Fibroblast of lung (primary cell): ENCODE results near the gene FOXD1. TPM values are rescaled to one million over a fixed set of nuclear protein-coding genes. Genes with fewer than 3 reads are reported as not detected.

Source experiments
- DNase-seq, 2 donors: peaks; one replicate each; pipeline versions ENCODE4 v3.0.0 to v3.0.0-alpha.2; 2010; ENCODE audit warnings: low read depth in 2 of 2
- H2AFZ ChIP-seq: 2 replicates; pipeline ENCODE4 v1.5.1; 2012; ENCODE audit warnings: low read length, control low read depth, inconsistent platforms
- H3K27ac ChIP-seq: 2 replicates; pipeline ENCODE4 v1.5.1; 2011; ENCODE audit warnings: low read length, control low read depth; ENCODE audit not compliant: insufficient read depth
- H3K27me3 ChIP-seq: 2 replicates; pipeline ENCODE4 v1.5.1; 2011; ENCODE audit warnings: mild to moderate bottlenecking, low read length; ENCODE audit not compliant: control insufficient read depth, insufficient read depth
- H3K36me3 ChIP-seq: 2 replicates; pipeline ENCODE4 v1.5.1; 2011; ENCODE audit warnings: low read length; ENCODE audit not compliant: control insufficient read depth, insufficient read depth
- H3K4me1 ChIP-seq: 2 replicates; pipeline ENCODE4 v1.5.1; 2011; ENCODE audit warnings: low read length; ENCODE audit not compliant: control insufficient read depth, insufficient read depth; ENCODE audit errors: extremely low read depth
- H3K4me2 ChIP-seq: 2 replicates; pipeline ENCODE4 v1.5.1; 2011; ENCODE audit warnings: low read length, control low read depth; ENCODE audit not compliant: insufficient read depth; ENCODE audit errors: extremely low read depth
- H3K4me3 ChIP-seq, 4 experiments: fragments of 200-600 bp in 1 of 4; sonication (generic) in 1 of 4; replicated peaks in 1 of 4; 2 replicates each; pipeline ENCODE4 v1.5.1; 2011 to 2016; ENCODE audit warnings: low read length in 4 of 4, low read depth in 3 of 4, mild to moderate bottlenecking in 3 of 4, control low read depth in 2 of 4, inconsistent platforms in 1 of 4, mixed read lengths in 1 of 4; ENCODE audit not compliant: insufficient read depth in 1 of 4; ENCODE audit errors: control extremely low read depth in 1 of 4
- H3K79me2 ChIP-seq: 2 replicates; pipeline ENCODE4 v1.5.1; 2012; ENCODE audit warnings: mild to moderate bottlenecking, low read length, inconsistent platforms; ENCODE audit not compliant: control insufficient read depth, insufficient read depth
- H3K9ac ChIP-seq: 2 replicates; pipeline ENCODE4 v1.5.1; 2011; ENCODE audit warnings: mild to moderate bottlenecking, low read length, control low read depth; ENCODE audit not compliant: insufficient read depth
- H3K9me3 ChIP-seq: 2 replicates; pipeline ENCODE4 v1.5.1; 2012; ENCODE audit warnings: low read depth, low read length; ENCODE audit not compliant: control insufficient read depth, insufficient read depth
- H4K20me1 ChIP-seq: 2 replicates; pipeline ENCODE4 v1.5.1; 2011; ENCODE audit warnings: low read length; ENCODE audit not compliant: control insufficient read depth, insufficient read depth; ENCODE audit errors: extremely low read depth
- EZH2 ChIP-seq: IDR thresholded peaks from 2 replicates; pipeline ENCODE4 v1.5.1; 2012; ENCODE audit warnings: low read length, control low read depth, mild to moderate bottlenecking; ENCODE audit errors: missing control alignments
- polyA plus RNA-seq, 2 donors: library from polyadenylated mRNA; depleted of rRNA in 1 of 2; stranded (reverse) in 1 of 2; unstranded in 1 of 2; fragments of >200 nt; gene quantifications; 2 replicates each; pipeline ENCODE4 v1.2.1, GENCODE V29; 2011 to 2012; ENCODE audit warnings: missing spikeins in 1 of 2
- total RNA-seq: library from RNA; depleted of rRNA; stranded (reverse); fragments of >200 nt; gene quantifications from 2 replicates; pipeline ENCODE4 v1.2.1, GENCODE V29; 2014
- TF ChIP-seq, protein P1 (sequence below), 2 donors: IDR thresholded peaks in 1 of 2; conservative IDR thresholded peaks in 1 of 2; 1 replicate in 1 of 2; 2 replicates in 1 of 2; pipeline ENCODE4 v1.5.1; 2011 to 2012; ENCODE audit warnings: low read length in 2 of 2, control low read depth in 1 of 2, inconsistent platforms in 1 of 2, low read depth in 1 of 2, mild to moderate bottlenecking in 1 of 2

FOXD1 gene
- total and polyA plus RNA-seq, 2 donors (not counting 1 experiment from before 2014, with no cell fraction given), result 1.5 to 8.7 TPM

DNA sequence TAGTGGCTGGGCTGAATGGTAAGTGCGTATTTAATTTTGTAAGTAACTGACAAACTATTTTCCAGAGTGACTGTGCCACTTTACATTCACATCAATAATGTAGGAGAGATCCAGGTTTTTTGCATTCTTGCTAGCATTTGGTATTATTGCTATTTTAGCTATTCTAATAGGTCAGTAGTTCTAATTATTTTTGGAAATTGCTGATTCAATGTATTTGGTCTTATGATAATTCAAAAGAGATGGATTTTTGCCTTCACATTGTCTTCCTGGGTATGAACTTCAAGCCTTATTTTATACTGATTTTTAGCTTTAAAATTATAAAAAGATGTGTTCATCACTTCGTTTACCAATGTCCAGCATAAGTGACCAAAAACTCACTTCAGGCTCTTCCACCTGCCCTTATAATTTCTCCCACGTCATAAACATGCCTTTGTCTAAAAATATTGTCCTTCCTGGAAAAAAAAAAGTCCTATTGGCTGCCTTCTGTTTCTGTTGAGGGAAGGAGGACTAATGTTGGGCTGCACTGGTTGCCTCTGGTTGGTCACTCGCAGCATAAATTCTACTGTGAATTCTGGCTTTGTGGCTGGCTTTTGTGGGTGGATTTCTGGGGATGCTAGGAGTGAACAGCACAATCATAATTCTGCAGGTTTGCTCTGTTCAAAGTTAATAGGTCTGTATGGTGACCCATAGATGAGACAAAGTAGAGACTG lies 15.2 kb downstream of the FOXD1 start:
- no peak overlapping the region for H3K27ac ChIP-seq
- H2AFZ ChIP-seq, result no peak overlapping the region
- TF ChIP-seq, protein P1, sequence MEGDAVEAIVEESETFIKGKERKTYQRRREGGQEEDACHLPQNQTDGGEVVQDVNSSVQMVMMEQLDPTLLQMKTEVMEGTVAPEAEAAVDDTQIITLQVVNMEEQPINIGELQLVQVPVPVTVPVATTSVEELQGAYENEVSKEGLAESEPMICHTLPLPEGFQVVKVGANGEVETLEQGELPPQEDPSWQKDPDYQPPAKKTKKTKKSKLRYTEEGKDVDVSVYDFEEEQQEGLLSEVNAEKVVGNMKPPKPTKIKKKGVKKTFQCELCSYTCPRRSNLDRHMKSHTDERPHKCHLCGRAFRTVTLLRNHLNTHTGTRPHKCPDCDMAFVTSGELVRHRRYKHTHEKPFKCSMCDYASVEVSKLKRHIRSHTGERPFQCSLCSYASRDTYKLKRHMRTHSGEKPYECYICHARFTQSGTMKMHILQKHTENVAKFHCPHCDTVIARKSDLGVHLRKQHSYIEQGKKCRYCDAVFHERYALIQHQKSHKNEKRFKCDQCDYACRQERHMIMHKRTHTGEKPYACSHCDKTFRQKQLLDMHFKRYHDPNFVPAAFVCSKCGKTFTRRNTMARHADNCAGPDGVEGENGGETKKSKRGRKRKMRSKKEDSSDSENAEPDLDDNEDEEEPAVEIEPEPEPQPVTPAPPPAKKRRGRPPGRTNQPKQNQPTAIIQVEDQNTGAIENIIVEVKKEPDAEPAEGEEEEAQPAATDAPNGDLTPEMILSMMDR (conservative IDR thresholded peaks at IDR 0.05 in 1 of 2, IDR thresholded peaks at IDR 0.05 in 1 of 2; ENCODE audit: low read depth in 1 of 2, low read length in 2 of 2), result no peak
- no peak for TF ChIP-seq EZH2

GRCh38 chr5:73431204-73431851 lies 17.2 kb downstream of the FOXD1 start:
- Histone ChIP-seq H3K36me3 (no peaks in the 10 kb centered on the region), H3K9ac (no peak overlapping the region), H3K27ac (no peak overlapping the region), H3K4me1 (no peaks in the 10 kb centered on the region), H3K4me2 (no peak overlapping the region), H2AFZ (no peak overlapping the region), H3K9me3 (no peaks in the 10 kb centered on the region), H3K79me2 (no peaks in the 10 kb centered on the region), H4K20me1 (no peaks in the 10 kb centered on the region), H3K27me3 (peaks cover 6% of the 10 kb centered on the region), H3K4me3 (no peak overlapping the region)
- DNase-seq, result no peak
- TF ChIP-seq, protein P1 (conservative IDR thresholded peaks at IDR 0.05 in 1 of 2, IDR thresholded peaks at IDR 0.05 in 1 of 2; ENCODE audit: low read depth in 1 of 2, low read length in 2 of 2), result no peak
- no peak for TF ChIP-seq EZH2

More for the DNA sequence above, 15.2 kb downstream of the FOXD1 start:
- H3K4me2 ChIP-seq, result no peak overlapping the region
- peaks cover 7% of the 10 kb centered on the region for H3K4me1 ChIP-seq
- H3K9me3 ChIP-seq, result no peaks in the 10 kb centered on the region
- no peaks in the 10 kb centered on the region for H4K20me1 ChIP-seq
- no peak for DNase-seq
- no peaks in the 10 kb centered on the region for H3K79me2 ChIP-seq
- no peak overlapping the region for H3K4me3 ChIP-seq
- H3K36me3 ChIP-seq, result no peaks in the 10 kb centered on the region
- no peak overlapping the region for H3K9ac ChIP-seq
- peaks cover 12% of the 10 kb centered on the region for H3K27me3 ChIP-seq

DNA sequence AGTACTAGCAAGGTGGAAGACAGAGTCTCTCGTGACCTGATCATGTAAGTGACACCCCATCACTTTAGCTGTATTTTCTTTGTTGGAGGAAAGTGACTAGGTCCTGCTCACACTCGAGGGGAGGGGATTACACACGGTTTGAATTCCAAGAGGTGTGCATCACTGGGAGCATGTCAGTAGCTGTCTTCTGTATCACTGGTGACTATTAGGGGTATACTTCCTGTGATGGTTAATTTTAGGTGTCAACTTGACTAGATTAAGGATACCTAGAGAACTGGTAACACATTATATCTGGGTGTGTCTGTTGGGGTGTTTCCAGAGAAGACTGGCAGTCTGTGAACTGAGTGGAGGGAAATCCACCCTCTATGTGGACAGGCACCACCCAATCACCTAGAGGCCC lies 22.5 kb downstream of the FOXD1 start:
- Histone ChIP-seq H3K36me3 (no peaks in the 10 kb centered on the region), H3K79me2 (no peaks in the 10 kb centered on the region), H3K4me2 (no peak overlapping the region), H4K20me1 (no peaks in the 10 kb centered on the region), H2AFZ (no peak overlapping the region), H3K9me3 (no peaks in the 10 kb centered on the region), H3K27me3 (no peaks in the 10 kb centered on the region), H3K27ac (no peak overlapping the region), H3K9ac (no peak overlapping the region), H3K4me3 (no peak overlapping the region), H3K4me1 (no peaks in the 10 kb centered on the region)
- TF ChIP-seq, protein P1 (conservative IDR thresholded peaks at IDR 0.05 in 1 of 2, IDR thresholded peaks at IDR 0.05 in 1 of 2; ENCODE audit: low read depth in 1 of 2, low read length in 2 of 2), result no peak
- TF ChIP-seq EZH2, result no peak
- no peak for DNase-seq
